ENCODE results near the gene ARHGAP26.

GRCh38 chr5:143078971-143079370, 308.8 kb downstream of the ARHGAP26 start:
- TF ChIP-seq EZH2 (IDR thresholded peaks at IDR 0.05; ENCODE audit: borderline replicate concordance, low read length) (no peak), CTCF (IDR thresholded peaks at IDR 0.05; ENCODE audit: low read length) (no peak)
